Fibroblast of upper back skin (primary cell): Measurements from ENCODE around the gene INIP.

Experiments
- DNase-seq: peaks from one replicate; pipeline ENCODE4 v3.0.0-alpha.2; 2013

Gene INIP

GRCh38 chr9:112717661-112718331 is at the start of gene INIP:
INIP (minus strand) TSS chr9:112718117; CDS start chr9:112716485, 1,632 bp downstream.
- DNase-seq, result peak; percentile 96

- DNase-seq, result no peak
Observed at GRCh38 chr9:112765281-112765680, 47.4 kb upstream of the INIP start.

- no peak for DNase-seq
Observed at GRCh38 chr9:112764837-112765236, 46.9 kb upstream of the INIP start.

GRCh38 chr9:112764344-112764743 is 46.4 kb upstream of the INIP start:
- DNase-seq, result peak; percentile 72

GRCh38 chr9:112762726-112763518 is 45.0 kb upstream of the INIP start:
- DNase-seq, result no peak

GRCh38 chr9:112761912-112762655 is 44.2 kb upstream of the INIP start:
- no peak for DNase-seq

- DNase-seq, result no peak
Observed at GRCh38 chr9:112760821-112761220, 42.9 kb upstream of the INIP start.

- no peak for DNase-seq
Observed at GRCh38 chr9:112757940-112758339, 40.0 kb upstream of the INIP start.

GRCh38 chr9:112757282-112757883 is 39.5 kb upstream of the INIP start:
- DNase-seq, result peak; percentile 59

- no peak for DNase-seq
Observed at GRCh38 chr9:112755675-112756074, 37.8 kb upstream of the INIP start.

- DNase-seq, result peak; percentile 39
Observed at GRCh38 chr9:112755016-112755427, 37.1 kb upstream of the INIP start.

- DNase-seq, result peak; percentile 81
Observed at GRCh38 chr9:112754578-112754977, 36.7 kb upstream of the INIP start.

GRCh38 chr9:112753725-112754124 is 35.8 kb upstream of the INIP start:
- peak; percentile 92 for DNase-seq

- DNase-seq, result no peak
Observed at GRCh38 chr9:112752334-112753125, 34.6 kb upstream of the INIP start.

- DNase-seq, result peak; percentile 76
Observed at GRCh38 chr9:112751056-112751795, 33.3 kb upstream of the INIP start.

- DNase-seq, result no peak
Observed at GRCh38 chr9:112750764-112751055, 32.8 kb upstream of the INIP start.

GRCh38 chr9:112750016-112750763 is 32.3 kb upstream of the INIP start, which contains the start of gene SNX30:
SNX30 (plus strand) TSS chr9:112750760; CDS start chr9:112751002, 242 bp downstream.
- peak; percentile 89 for DNase-seq

GRCh38 chr9:112747094-112747493 is 29.2 kb upstream of the INIP start:
- DNase-seq, result no peak

GRCh38 chr9:112744177-112744576 is 26.3 kb upstream of the INIP start:
- no peak for DNase-seq

- DNase-seq, result no peak
Observed at GRCh38 chr9:112743216-112743836, 25.4 kb upstream of the INIP start.
